ENCODE data around the gene CECR2. TPM values are rescaled to one million over a fixed set of nuclear protein-coding genes. Genes with fewer than 3 reads are reported as not detected.

The CECR2 gene
- total and polyA plus RNA-seq, 4 donors: 1.1 to 14.5 (median 7.7) TPM

- Histone ChIP-seq H3K9ac (ENCODE audit: insufficient read depth in 1 of 2, low read length in 2 of 2) (no peak overlapping the region), H3K4me3 (no peak overlapping the region), H3K27ac (ENCODE audit: low read depth in 1 of 2, low read length in 1 of 2) (no peak overlapping the region), H3K4me1 (ENCODE audit: control insufficient read depth in 5 of 5, insufficient read depth in 5 of 5, low read length in 5 of 5) (peaks cover 0 to 5% (median 0%) of the 10 kb centered on the region in 5 donors), H3K9me3 (ENCODE audit: control insufficient read depth in 4 of 4, insufficient read depth in 3 of 4, low read length in 3 of 4) (peaks cover 0 to 1% (median 0%) of the 10 kb centered on the region in 4 donors), H3K36me3 (ENCODE audit: control insufficient read depth in 4 of 4, insufficient read depth in 4 of 4, low read length in 4 of 4) (no peaks in the 10 kb centered on the region), H3K27me3 (ENCODE audit: control insufficient read depth in 3 of 3, insufficient read depth in 3 of 3, low read length in 2 of 3) (no peaks in the 10 kb centered on the region)
- 87 to 90% methylated on average over 2 of the region's 2 CpGs for WGBS, 2 donors
- no peak for TF ChIP-seq CTCF (IDR thresholded peaks at IDR 0.05; ENCODE audit: control extremely low read depth, extremely low read depth)
- DNase-seq (no peak), ATAC-seq (ENCODE audit: insufficient read depth, low FRiP score) (no peak)
Observed at GRCh38 chr22:17343766-17344165, 25.5 kb upstream of the CECR2 start.

- Histone ChIP-seq H3K4me1 (ENCODE audit: control insufficient read depth in 5 of 5, insufficient read depth in 5 of 5, low read length in 5 of 5) (peaks cover 0 to 5% (median 0%) of the 10 kb centered on the region in 5 donors), H3K4me3 (no peak overlapping the region), H3K27me3 (ENCODE audit: control insufficient read depth in 3 of 3, insufficient read depth in 3 of 3, low read length in 2 of 3) (no peaks in the 10 kb centered on the region), H3K9ac (ENCODE audit: insufficient read depth in 1 of 2, low read length in 2 of 2) (no peak overlapping the region), H3K9me3 (ENCODE audit: control insufficient read depth in 4 of 4, insufficient read depth in 3 of 4, low read length in 3 of 4) (peaks cover 0 to 1% (median 0%) of the 10 kb centered on the region in 4 donors), H3K27ac (ENCODE audit: low read depth in 1 of 2, low read length in 1 of 2) (no peak overlapping the region), H3K36me3 (ENCODE audit: control insufficient read depth in 4 of 4, insufficient read depth in 4 of 4, low read length in 4 of 4) (no peaks in the 10 kb centered on the region)
- no peak for ATAC-seq (ENCODE audit: insufficient read depth, low FRiP score)
- WGBS, 2 donors: 64 to 77% methylated on average over 4 of the region's 4 CpGs
- no peak for TF ChIP-seq CTCF (IDR thresholded peaks at IDR 0.05; ENCODE audit: control extremely low read depth, extremely low read depth)
- no peak for DNase-seq
Observed at GRCh38 chr22:17346578-17346977, 22.7 kb upstream of the CECR2 start.

- H3K9me3 ChIP-seq (ENCODE audit: control insufficient read depth in 4 of 4, insufficient read depth in 3 of 4, low read length in 3 of 4): peaks cover 0 to 1% (median 0%) of the 10 kb centered on the region in 4 donors
- peaks cover 0 to 5% (median 0%) of the 10 kb centered on the region in 5 donors for H3K4me1 ChIP-seq (ENCODE audit: control insufficient read depth in 5 of 5, insufficient read depth in 5 of 5, low read length in 5 of 5)
- H3K27me3 ChIP-seq (ENCODE audit: control insufficient read depth in 3 of 3, insufficient read depth in 3 of 3, low read length in 2 of 3): no peaks in the 10 kb centered on the region
- TF ChIP-seq CTCF (IDR thresholded peaks at IDR 0.05; ENCODE audit: control extremely low read depth, extremely low read depth): no peak
- 95 to 96% methylated on average over 11 of the region's 11 CpGs for WGBS, 2 donors
- no peaks in the 10 kb centered on the region for H3K36me3 ChIP-seq (ENCODE audit: control insufficient read depth in 4 of 4, insufficient read depth in 4 of 4, low read length in 4 of 4)
- DNase-seq (no peak), ATAC-seq (ENCODE audit: insufficient read depth, low FRiP score) (no peak)
- H3K27ac ChIP-seq (ENCODE audit: low read depth in 1 of 2, low read length in 1 of 2): no peak overlapping the region
- H3K4me3 ChIP-seq: no peak overlapping the region
- H3K9ac ChIP-seq (ENCODE audit: insufficient read depth in 1 of 2, low read length in 2 of 2): no peak overlapping the region
Observed at GRCh38 chr22:17347724-17348123, 21.5 kb upstream of the CECR2 start.
